Measurements from ENCODE around the gene ADCY5.

ADCY5 gene

DNA sequence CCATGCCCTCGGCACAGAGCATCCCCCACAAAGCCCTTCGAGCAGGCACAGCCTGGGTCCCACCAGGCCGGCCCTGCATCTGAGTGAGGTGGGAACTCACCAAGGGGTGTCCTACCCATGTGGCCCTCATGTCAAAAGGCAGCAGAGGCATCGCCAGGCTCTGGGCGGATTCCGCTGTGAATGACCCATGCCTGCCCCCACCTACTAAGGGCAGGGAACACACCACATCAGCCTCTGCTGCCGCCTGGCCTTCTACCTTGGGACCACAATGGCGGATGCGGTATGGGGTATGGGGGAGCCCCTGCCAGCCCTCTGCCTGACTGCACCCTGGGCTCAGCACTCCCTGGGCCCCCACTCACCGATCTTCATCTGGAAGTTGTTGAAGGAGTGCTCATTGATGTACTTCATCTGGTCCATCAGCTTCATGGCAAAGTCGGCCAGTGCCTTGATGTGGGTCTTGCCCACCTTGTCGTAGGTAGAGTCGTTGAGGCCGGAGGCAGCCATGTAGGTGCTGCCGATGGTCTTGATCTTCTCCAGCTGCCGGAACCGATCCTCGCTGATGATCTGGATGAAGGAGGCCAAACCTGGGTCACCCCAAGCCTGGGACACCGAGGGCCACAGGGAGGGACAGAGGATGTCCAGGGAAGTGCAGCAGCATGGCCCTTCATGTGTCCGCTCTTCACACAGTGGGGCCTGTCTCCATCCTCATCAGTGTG lies 159.3 kb downstream of the ADCY5 start:
- no peak for TF ChIP-seq CTCF (IDR thresholded peaks at IDR 0.05; ENCODE audit: low read depth, low read length, missing control alignments)
- DNase-seq (ENCODE audit: extremely low read depth, low read depth) = no peak
- H3K4me3 ChIP-seq (replicated peaks; ENCODE audit: low read depth, low read length) = no peak overlapping the region

- no peak for DNase-seq (ENCODE audit: extremely low read depth, low read depth)
- TF ChIP-seq CTCF (IDR thresholded peaks at IDR 0.05; ENCODE audit: low read depth, low read length, missing control alignments) = no peak
- H3K4me3 ChIP-seq (replicated peaks; ENCODE audit: low read depth, low read length) = no peak overlapping the region
Observed at GRCh38 chr3:123287962-123288302, 161.0 kb downstream of the ADCY5 start.

DNA sequence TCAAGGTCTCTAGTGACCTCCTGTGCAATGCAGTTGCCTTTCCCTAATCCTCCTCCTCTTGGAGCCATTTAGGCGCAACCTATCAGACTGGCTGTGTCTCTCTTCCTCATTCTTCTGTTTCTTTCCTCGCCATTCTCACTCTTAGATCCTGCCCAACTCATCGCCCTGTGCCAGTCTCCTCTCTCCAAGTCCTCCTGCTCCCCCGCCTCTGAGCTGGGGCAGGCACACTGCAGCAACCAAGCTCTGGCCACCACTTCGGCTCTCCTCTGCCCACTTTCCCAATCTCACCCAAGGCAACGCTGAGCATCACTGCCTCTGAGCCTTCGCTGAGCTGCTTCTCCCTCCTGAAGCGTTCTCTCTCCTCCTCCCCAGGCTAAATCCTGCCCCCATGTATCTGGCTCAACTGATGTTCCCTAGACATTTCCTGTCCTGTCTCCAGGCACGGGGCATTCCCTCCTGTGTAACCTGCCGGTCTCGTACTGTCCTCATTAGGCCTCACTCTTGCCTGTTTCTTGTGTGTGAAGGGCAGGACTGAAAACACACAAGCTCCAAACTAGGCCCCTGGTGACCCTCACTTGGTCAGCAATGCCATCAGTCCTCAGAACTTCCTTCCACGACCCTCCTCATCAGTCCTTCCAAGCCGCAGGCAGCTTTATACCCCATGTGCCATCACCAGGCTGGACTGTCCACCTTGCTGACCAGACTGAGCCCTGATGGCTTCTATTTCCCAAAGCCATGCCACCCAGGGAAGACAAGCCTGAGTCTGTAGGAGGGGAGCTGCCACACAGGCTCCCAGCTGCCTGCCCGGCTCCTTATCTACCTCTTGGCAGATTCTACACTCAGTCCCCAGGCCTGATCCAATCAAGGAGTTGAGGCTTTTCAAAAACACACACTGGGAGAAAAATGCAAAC lies 161.6 kb downstream of the ADCY5 start:
- DNase-seq (ENCODE audit: extremely low read depth, low read depth) = no peak
- no peak for TF ChIP-seq CTCF (IDR thresholded peaks at IDR 0.05; ENCODE audit: low read depth, low read length, missing control alignments)

DNA sequence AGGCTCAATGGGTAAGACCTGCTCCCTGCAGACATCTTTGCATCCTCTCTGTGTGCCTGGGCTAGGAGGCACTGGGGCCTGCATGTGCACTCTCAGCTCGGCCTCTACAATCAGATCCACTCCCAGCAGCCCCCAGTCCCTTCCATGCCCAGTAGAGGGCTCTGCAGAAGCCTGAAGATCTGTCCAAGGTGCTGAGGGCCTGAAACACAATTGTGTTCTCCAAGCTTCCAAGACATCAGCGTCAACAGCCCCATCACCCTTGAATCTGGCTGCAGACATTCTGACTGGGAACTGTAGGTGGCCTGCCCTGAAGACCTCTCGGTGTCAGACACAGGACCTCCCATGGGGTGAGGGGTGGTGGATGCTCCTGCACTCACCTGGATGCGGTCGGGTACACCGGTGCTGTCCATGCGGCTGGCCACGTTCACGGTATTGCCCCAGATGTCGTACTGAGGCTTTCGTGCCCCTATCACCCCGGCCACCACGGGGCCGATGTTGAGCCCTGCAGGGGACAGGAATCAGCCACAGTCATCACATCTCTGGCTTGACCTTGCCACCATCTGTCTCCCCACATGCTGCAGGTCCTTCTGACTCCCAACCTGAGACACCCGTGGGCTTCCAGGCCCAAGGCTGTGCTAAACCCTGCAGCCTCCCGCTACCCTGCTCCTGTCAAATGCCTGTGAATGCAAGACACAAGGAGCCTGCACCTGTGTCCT lies 162.4 kb downstream of the ADCY5 start:
- DNase-seq (ENCODE audit: extremely low read depth, low read depth) = peak; percentile 31
- TF ChIP-seq CTCF (IDR thresholded peaks at IDR 0.05; ENCODE audit: low read depth, low read length, missing control alignments) = peak; percentile 92
- H3K4me3 ChIP-seq (replicated peaks; ENCODE audit: low read depth, low read length) = no peak overlapping the region

More for the DNA sequence above, 161.6 kb downstream of the ADCY5 start:
- H3K4me3 ChIP-seq (replicated peaks; ENCODE audit: low read depth, low read length) = no peak overlapping the region

DNA sequence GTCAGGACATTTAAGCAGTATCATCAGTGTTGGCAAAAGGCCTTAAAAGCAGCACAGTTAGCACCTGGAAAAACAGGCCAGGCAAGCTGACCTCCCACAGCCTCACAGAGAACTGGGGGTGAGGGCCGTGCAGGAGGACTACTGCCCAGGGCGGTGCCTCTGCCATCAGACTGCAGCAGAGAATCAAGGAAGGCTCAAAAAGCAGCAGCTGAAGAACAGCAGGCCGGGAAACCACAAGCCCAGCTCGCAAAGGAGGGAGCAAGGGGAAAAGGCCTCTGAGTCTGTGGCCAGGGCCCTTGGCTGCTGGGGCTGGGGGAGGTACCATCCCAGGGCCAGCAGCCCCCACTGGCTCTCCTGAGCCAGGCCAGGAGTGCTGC lies 163.0 kb downstream of the ADCY5 start:
- no peak for DNase-seq (ENCODE audit: extremely low read depth, low read depth)
- no peak overlapping the region for H3K4me3 ChIP-seq (replicated peaks; ENCODE audit: low read depth, low read length)
- no peak for TF ChIP-seq CTCF (IDR thresholded peaks at IDR 0.05; ENCODE audit: low read depth, low read length, missing control alignments)

DNA sequence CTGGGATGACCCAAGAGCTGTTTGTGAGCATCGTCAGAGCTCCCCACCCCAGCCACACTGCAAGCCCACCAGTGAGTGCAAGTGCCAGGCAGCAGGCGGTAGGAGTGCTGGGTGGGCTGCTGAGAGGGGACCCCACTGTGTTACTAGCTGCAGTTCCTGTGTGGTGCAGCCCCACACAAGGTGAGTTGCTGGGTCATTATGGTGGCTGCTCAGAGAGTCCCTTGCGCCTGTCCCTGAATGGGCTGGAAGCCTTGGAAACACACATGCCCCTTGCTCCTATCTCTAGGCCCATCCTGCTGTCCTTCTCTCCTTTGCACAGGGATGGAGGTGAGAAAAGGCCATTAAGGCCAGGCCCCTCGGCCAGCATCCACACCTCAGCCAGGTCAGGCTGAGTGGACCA lies 163.4 kb downstream of the ADCY5 start:
- no peak overlapping the region for H3K4me3 ChIP-seq (replicated peaks; ENCODE audit: low read depth, low read length)
- DNase-seq (ENCODE audit: extremely low read depth, low read depth) = no peak
- TF ChIP-seq CTCF (IDR thresholded peaks at IDR 0.05; ENCODE audit: low read depth, low read length, missing control alignments) = no peak
